Activated T-helper 17 cell treated with anti-CD3 and anti-CD28 coated beads, Interleukin-2, amount 50 U/mL, for 72 hours (primary cell): ENCODE data around the gene VN1R5. TPM values are rescaled to one million over a fixed set of nuclear protein-coding genes. Genes with fewer than 3 reads are reported as not detected.

Experiments used
- ATAC-seq: fragments of 150-1000 bp; cut with Tn5 transposase; replicated peaks from 2 replicates; pipeline ENCODE4 v1.10.0; 2021; ENCODE audit warnings: mild to moderate bottlenecking, moderate library complexity
- H3K27ac Mint-ChIP-seq: one replicate; pipeline ENCODE4 v1.8.0; 2022; ENCODE audit warnings: mixed read lengths
- H3K27me3 Mint-ChIP-seq: one replicate; pipeline ENCODE4 v1.8.0; 2022; ENCODE audit warnings: mixed read lengths
- H3K36me3 Mint-ChIP-seq: one replicate; pipeline ENCODE4 v1.8.0; 2022; ENCODE audit warnings: low read depth, mild to moderate bottlenecking, mixed read lengths
- H3K4me1 Mint-ChIP-seq: one replicate; pipeline ENCODE4 v1.8.0; 2022; ENCODE audit warnings: mixed read lengths
- H3K4me3 Mint-ChIP-seq: one replicate; pipeline ENCODE4 v1.8.0; 2022; ENCODE audit warnings: mild to moderate bottlenecking, mixed read lengths
- H3K9me3 Mint-ChIP-seq: one replicate; pipeline ENCODE4 v1.8.0; 2022; ENCODE audit warnings: mixed read lengths
- total RNA-seq, 2 donors: library from RNA; stranded (reverse); gene quantifications; one replicate each; pipeline ENCODE4 v1.2.3, GENCODE V29; 2022

The VN1R5 gene
- total RNA-seq, 2 donors from 2014 or later = not detected

DNA sequence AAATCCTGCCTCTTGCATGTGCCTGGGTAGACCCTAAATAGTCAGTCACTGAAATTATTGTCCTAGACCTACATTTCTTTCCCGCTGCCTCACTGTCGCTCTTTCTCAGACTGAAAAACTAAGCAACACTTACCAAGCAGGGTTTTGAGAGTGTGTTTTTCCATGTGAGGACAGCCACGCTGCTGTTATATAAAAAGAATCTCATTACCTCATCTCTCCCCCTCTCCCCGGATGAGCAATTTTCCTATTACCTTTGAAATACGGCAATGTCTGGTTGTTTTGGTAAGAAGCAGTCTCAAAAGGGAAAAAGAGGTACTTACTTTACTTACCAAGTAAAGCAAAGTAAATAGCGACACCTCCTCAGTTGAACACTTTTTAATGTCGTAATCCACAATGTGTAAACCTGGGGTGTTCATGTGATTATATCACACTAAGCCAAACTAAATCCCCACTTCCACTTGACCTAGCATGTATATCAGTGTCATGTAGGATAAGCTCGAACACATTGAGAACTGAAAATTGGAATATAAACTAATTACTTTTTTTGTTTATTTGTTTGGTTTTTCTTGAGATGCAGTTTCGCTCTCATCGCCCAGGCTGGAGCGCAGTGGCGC, 12.2 kb upstream of the VN1R5 start:
- no peak for ATAC-seq
- Mint-ChIP-seq H3K4me1 (no peaks in the 10 kb centered on the region), H3K27me3 (no peaks in the 10 kb centered on the region), H3K4me3 (no peak overlapping the region), H3K9me3 (peaks cover 14% of the 10 kb centered on the region), H3K36me3 (no peaks in the 10 kb centered on the region), H3K27ac (no peak overlapping the region)

DNA sequence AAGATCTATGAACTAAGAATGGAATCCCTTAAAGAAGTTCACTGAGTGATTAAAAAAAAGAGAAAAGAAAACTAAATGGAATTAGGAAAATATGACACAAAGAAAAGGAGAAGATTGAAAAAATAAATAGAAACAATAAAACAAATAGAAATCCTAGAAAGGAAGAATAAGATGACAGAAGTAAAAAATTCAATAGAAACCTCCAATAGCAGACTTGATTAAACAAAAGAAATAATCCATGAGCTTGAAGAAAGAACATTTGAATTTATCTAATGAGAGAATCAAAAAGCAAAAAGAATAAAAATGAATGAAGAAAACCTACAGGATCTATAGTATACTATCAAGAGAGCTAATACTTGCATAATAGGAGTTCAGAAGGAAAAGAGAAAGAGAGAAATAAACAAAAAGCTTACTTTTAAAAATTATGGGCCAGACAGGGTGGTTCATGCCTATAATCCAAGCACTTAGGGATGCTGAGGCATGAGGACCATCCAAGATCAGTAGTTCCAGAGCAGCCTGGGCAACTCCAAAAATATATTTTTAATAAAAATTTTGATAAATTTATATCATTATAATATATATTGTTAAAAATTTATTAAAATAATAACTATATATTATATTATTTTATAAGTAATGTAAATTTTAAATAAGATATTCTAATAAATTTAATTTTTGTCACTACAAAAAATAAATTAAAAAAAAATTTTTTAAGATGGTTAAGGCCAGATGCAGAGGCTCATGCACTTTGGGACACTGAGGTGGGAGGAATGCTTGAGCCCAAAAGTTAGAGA, 9.4 kb upstream of the VN1R5 start:
- peaks cover 14% of the 10 kb centered on the region for H3K9me3 Mint-ChIP-seq
- no peak overlapping the region for H3K27ac Mint-ChIP-seq
- no peaks in the 10 kb centered on the region for H3K27me3 Mint-ChIP-seq
- H3K4me1 Mint-ChIP-seq = no peaks in the 10 kb centered on the region
- ATAC-seq = no peak
- H3K4me3 Mint-ChIP-seq = no peak overlapping the region
- H3K36me3 Mint-ChIP-seq = no peaks in the 10 kb centered on the region

DNA sequence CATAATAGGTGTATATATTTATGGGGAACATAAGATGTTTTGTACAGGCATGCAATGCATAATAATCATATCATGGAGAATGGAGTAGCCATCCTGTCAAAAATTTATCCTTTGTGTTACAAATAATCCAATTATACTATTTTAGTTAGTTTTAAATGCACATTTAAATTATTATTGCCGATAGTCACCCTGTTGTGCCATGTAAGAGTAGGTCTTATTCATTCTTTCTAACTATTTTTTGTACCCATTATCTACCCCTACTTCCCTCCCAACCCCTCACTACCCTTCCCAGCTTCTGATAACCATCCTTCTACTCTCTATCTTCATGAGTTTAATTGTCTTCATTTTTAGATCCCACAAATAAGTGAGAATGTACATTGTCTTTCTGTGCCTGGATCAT, 8.3 kb upstream of the VN1R5 start:
- H3K4me3 Mint-ChIP-seq = no peak overlapping the region
- H3K4me1 Mint-ChIP-seq = no peaks in the 10 kb centered on the region
- H3K36me3 Mint-ChIP-seq = no peaks in the 10 kb centered on the region
- H3K27ac Mint-ChIP-seq = no peak overlapping the region
- peaks cover 7% of the 10 kb centered on the region for H3K27me3 Mint-ChIP-seq
- ATAC-seq = no peak
- peaks cover 14% of the 10 kb centered on the region for H3K9me3 Mint-ChIP-seq

DNA sequence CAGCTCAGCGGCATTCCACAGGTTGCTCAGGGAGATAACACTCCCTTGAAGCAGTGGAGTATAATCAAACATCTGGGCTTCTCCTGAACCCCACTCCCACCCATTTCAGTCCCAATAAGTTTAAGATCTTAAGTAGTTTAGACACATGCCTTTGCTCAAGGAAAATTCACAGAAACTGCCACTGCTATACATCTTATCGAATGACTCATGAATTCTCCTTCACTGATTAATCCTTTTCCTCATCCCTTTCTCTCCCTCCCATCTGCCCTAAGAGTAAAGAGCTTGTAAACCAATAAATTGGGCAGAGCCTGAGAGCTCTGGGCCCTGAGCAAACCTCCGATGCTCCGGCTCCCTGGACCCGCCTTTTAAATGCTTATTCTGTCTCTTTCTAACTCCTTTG, 10.2 kb downstream of the VN1R5 start:
- Mint-ChIP-seq H3K4me1 (no peaks in the 10 kb centered on the region), H3K27ac (no peak overlapping the region), H3K36me3 (no peaks in the 10 kb centered on the region), H3K4me3 (no peak overlapping the region), H3K9me3 (peaks cover 9% of the 10 kb centered on the region), H3K27me3 (peaks cover 16% of the 10 kb centered on the region)
- ATAC-seq = no peak

DNA sequence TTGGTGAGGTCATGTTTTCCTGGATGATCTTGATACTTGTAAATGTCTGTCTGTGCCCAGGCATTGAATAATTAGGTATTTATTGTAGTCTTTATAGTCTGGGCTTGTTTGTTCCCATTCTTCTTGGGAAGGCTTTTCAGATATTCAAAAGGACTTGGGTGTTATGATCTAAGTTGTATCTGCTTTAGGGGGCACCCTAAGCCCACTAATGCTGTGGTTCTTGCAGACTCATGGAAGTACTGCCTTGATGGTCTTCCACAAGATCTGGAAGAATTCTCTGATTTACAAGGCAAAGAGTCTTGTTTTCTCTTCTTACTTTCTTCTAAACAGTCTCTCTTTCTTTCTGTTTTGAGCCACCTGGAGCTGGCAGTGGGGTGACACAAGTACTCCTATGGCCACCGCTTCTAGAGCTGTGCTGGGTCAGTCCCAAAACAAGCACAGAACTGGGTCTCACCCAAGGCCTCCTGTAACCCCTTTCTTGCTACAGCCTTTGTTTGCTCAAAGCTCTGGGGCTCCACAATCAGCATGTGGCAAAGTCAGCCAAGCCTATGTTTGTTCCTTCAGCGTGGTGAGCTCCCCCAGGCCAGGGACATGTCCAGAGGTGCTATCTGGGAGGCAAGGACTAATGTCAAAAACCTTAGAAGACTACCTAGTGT, 12.6 kb downstream of the VN1R5 start:
- no peak for ATAC-seq
- peaks cover 16% of the 10 kb centered on the region for H3K9me3 Mint-ChIP-seq
- no peaks in the 10 kb centered on the region for H3K4me1 Mint-ChIP-seq
- no peak overlapping the region for H3K4me3 Mint-ChIP-seq
- H3K27ac Mint-ChIP-seq = no peak overlapping the region
- H3K27me3 Mint-ChIP-seq = peaks cover 16% of the 10 kb centered on the region
- no peaks in the 10 kb centered on the region for H3K36me3 Mint-ChIP-seq

DNA sequence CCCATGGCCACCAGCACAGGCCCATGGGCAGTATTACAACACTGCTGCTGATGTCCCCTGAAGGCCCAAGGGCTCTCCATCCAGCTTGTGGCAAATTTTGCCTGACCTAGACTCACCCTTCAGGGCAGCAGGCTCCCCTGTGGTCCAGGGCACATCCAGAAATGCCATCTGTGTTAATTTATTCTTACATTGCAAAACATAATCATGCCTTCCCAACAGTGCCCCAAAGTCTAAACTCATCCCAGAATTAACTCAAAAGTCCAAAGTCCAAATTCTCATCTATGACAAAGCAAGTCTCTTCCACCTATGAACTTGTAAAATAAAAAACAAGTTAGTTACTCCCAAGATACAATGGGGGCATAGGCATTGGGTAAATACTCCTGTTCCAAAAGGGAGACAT, 13.3 kb downstream of the VN1R5 start:
- H3K9me3 Mint-ChIP-seq = peaks cover 16% of the 10 kb centered on the region
- H3K4me3 Mint-ChIP-seq = no peak overlapping the region
- peaks cover 16% of the 10 kb centered on the region for H3K27me3 Mint-ChIP-seq
- no peak for ATAC-seq
- no peaks in the 10 kb centered on the region for H3K4me1 Mint-ChIP-seq
- H3K36me3 Mint-ChIP-seq = no peaks in the 10 kb centered on the region
- no peak overlapping the region for H3K27ac Mint-ChIP-seq

DNA sequence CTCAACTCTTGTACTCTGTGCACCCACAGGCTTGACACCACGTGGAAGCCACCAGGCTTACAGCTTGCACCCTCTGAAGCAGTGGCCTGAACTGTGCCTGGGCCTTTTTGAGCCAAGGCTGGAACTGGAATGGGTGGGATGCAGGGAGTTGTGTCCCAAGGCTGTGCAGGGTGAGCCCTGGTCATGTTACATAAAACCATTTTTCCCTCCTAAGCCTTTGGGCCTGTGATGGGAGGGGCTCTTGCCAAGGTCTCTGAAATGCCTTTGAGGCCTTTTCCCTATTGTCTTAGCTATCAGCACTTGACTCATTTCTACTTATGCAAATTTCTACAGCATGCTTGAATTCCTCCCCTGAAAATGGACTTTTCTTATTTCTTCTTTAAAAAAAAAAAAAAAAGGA, 14.1 kb downstream of the VN1R5 start:
- peaks cover 12% of the 10 kb centered on the region for H3K27me3 Mint-ChIP-seq
- H3K9me3 Mint-ChIP-seq = peaks cover 16% of the 10 kb centered on the region
- no peaks in the 10 kb centered on the region for H3K36me3 Mint-ChIP-seq
- ATAC-seq = no peak
- no peak overlapping the region for H3K27ac Mint-ChIP-seq
- H3K4me3 Mint-ChIP-seq = no peak overlapping the region
- no peaks in the 10 kb centered on the region for H3K4me1 Mint-ChIP-seq

DNA sequence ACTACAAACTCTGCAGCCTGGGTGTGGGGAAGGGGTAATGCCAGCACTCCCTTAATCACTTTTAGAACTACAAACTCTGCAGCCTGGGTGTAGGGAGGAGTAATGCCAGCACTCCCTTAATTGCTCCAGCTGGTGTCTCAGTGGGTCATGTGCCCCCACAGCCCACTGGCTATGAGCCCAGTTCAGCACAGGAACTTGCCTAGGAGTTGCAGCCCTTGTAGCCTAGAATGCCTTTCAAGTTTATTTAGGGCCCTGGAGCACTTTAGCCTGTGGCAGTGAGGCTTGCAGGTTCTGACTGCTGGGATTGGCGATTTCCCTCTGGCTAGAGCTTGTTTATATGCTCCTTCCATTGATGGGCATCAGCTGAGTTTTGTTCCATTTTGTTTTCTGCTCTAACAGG, 17.1 kb downstream of the VN1R5 start:
- peaks cover 5% of the 10 kb centered on the region for H3K4me1 Mint-ChIP-seq
- no peak overlapping the region for H3K27ac Mint-ChIP-seq
- H3K27me3 Mint-ChIP-seq = peaks cover 4% of the 10 kb centered on the region
- H3K4me3 Mint-ChIP-seq = no peak overlapping the region
- H3K9me3 Mint-ChIP-seq = peaks cover 17% of the 10 kb centered on the region
- H3K36me3 Mint-ChIP-seq = no peaks in the 10 kb centered on the region
- no peak for ATAC-seq

DNA sequence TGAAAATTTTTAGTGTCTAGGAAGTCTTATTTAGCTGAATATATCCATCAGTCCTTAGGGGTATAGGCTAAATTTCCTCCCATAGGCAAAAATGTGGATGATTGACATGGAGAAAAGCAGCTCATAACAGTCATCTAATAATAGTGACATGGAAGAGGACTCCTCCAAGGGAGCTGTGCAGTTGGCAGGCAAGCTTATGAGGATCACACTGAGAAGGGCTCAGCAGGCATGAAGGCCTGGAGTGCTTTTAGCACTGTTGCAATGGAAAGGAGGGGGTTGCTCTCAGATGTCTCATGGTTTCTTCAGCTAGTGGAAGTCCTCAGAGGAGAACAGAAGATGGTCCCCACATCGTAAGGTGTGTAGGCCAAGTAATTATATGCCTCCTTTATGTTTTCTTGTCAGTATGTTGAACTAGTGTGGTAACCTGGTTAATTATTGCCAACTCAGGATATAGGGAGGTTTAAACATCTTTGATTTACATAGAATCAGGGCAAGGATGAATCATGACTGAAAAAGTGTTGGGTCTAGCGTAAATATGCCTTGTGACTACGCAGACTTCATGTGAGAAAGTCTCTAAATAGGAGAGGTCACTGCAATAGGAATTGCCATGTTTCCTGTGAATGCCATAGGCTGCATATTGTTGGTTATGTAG, 18.9 kb downstream of the VN1R5 start:
- H3K36me3 Mint-ChIP-seq = no peaks in the 10 kb centered on the region
- no peak overlapping the region for H3K27ac Mint-ChIP-seq
- H3K4me1 Mint-ChIP-seq = peaks cover 5% of the 10 kb centered on the region
- no peak for ATAC-seq
- no peak overlapping the region for H3K4me3 Mint-ChIP-seq
- H3K27me3 Mint-ChIP-seq = peaks cover 4% of the 10 kb centered on the region
- peaks cover 17% of the 10 kb centered on the region for H3K9me3 Mint-ChIP-seq

DNA sequence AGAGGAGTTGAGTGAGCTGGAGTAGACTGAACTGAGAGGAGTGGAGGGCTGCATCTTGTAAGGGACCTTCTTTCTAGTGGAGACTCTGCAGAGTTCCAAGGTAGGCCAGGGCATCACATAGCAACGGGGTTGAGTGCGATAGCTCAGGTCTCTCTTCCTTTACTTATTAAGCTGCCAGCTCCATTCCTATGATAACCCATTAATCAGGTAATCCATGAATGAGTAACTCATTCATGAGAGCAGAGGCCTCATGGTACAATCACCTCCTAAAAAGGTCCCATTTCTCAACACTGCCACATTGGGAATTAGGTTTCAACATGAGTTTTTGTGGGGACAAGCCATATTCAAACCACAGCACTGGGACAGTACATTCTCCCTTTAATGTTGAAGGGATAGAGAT, 21.3 kb downstream of the VN1R5 start:
- peaks cover 4% of the 10 kb centered on the region for H3K27me3 Mint-ChIP-seq
- H3K27ac Mint-ChIP-seq = no peak overlapping the region
- H3K4me1 Mint-ChIP-seq = peaks cover 5% of the 10 kb centered on the region
- no peak overlapping the region for H3K4me3 Mint-ChIP-seq
- peaks cover 5% of the 10 kb centered on the region for H3K9me3 Mint-ChIP-seq
- H3K36me3 Mint-ChIP-seq = no peaks in the 10 kb centered on the region
- ATAC-seq = no peak

DNA sequence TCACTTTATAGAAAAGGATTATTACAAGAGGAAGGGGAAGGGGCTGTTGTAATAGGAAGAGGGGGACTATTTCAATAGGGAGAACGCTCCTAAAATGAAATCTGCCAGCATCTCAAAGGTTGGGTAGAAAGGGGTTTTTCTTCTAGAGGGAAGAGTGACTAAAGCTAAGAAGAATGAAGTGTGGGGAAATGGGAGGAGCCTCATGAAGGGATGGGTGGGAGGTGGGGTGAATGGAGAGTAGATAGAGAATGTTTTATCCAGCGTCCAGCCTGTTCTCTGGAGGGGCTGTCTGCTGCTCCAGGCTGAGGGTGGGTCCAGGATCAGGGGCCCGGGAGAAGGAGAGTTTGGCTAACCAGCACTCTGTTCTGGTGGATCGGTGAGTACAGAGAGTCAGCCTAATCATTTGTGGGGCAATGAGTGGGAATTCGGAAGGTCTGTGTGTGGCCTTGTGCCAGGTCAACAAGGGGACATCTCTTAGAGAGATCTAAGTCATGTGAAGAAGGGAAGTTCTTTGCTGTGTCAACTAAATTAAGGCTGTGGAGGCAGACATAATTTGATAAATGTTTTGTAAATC, 25.2 kb downstream of the VN1R5 start:
- no peak for ATAC-seq
- Mint-ChIP-seq H3K9me3 (peaks cover 4% of the 10 kb centered on the region), H3K27ac (no peak overlapping the region), H3K27me3 (no peaks in the 10 kb centered on the region), H3K4me1 (peaks cover under 1% of the 10 kb centered on the region), H3K36me3 (no peaks in the 10 kb centered on the region), H3K4me3 (no peak overlapping the region)

DNA sequence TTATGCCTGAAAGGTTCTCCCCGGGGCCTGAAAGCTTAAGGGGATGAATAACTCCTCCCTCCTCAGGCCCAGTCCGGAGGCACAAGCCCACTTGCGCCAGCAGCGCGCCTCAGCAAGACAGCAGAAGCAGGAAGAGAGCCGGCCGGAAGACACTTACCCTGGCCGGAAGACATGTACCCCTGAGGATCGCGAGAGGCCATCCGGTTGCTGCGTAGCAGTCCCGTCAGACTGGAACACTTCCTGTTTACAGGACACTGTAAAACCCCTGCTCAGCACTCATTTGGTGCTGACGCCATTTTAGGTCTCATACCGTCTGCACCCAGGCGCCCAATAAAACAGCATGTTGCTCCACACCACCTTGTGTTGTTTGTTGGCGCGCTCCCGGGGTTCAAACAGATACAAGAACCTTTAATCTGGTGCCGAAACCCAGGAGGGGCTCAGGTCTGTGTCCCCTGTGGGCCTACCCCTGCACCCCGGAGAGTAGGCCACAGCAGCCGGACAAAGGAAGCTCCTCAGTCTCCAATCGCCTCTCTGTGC, 30.3 kb downstream of the VN1R5 start:
- H3K9me3 Mint-ChIP-seq = peaks cover 3% of the 10 kb centered on the region
- H3K4me1 Mint-ChIP-seq = peaks cover 4% of the 10 kb centered on the region
- H3K27ac Mint-ChIP-seq = no peak overlapping the region
- no peak for ATAC-seq
- H3K4me3 Mint-ChIP-seq = no peak overlapping the region
- H3K36me3 Mint-ChIP-seq = no peaks in the 10 kb centered on the region
- no peaks in the 10 kb centered on the region for H3K27me3 Mint-ChIP-seq

DNA sequence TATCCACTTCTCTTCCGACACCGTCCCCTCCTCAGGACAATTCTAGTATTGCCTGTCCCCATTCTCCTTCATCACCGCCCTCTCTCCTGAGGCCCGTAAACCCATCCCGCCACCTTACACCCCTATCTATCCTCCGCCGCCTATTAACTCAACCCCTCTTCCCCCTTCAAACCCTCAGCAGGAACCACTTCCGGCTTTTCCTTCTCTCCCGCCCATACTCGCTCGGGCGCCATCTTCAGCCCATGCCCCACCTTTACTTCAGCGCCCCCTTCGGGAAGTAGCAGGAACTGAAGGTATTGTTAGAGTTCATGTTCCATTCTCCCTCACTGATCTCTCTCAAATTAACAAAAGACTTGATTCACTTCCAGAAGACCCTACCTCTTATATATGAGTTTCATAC, 31.6 kb downstream of the VN1R5 start:
- Mint-ChIP-seq H3K36me3 (no peaks in the 10 kb centered on the region), H3K27ac (no peak overlapping the region), H3K9me3 (peaks cover 3% of the 10 kb centered on the region), H3K27me3 (no peaks in the 10 kb centered on the region), H3K4me1 (peaks cover 4% of the 10 kb centered on the region), H3K4me3 (no peak overlapping the region)
- no peak for ATAC-seq

DNA sequence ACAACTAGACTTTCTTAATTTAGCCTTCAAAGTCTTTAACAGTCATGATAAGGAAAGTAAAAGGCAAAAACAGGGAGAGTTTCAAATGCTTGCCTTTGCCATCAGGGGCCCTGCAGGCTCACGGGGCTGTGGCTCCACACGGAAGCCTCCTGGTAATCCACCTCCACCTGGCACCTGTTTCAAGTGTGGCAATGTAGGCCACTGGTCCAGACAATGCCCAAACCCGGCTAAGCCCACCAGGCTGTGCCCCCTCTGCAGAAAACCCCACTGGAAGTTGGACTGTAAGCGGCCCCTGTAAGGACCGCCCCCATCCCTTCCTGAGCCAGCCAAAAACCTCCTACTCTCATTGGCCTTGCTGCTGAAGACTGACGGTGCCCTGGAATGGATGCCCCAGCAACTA, 32.5 kb downstream of the VN1R5 start:
- ATAC-seq = no peak
- Mint-ChIP-seq H3K4me1 (peaks cover 4% of the 10 kb centered on the region), H3K9me3 (peaks cover 3% of the 10 kb centered on the region), H3K36me3 (no peaks in the 10 kb centered on the region), H3K4me3 (no peak overlapping the region), H3K27me3 (no peaks in the 10 kb centered on the region), H3K27ac (no peak overlapping the region)
